Bronchial epithelial cell (primary cell): ENCODE measurements around the gene VSTM4. TPM values are rescaled to one million over a fixed set of nuclear protein-coding genes. Genes with fewer than 3 reads are reported as not detected.

Experiments
- DNase-seq: peaks from one replicate; pipeline ENCODE4 v3.0.0-alpha.2; 2010; ENCODE audit warnings: low read depth
- FAIRE-seq: peaks from 2 replicates; lab custom pipeline; 2011; peaks lifted over from hg19 to GRCh38; lab: Jason Lieb, UNC
- H3K27me3 ChIP-seq: 2 replicates; pipeline ENCODE4 v1.5.1; 2011; ENCODE audit warnings: low read length; ENCODE audit not compliant: control insufficient read depth, insufficient read depth
- H3K36me3 ChIP-seq: 2 replicates; pipeline ENCODE4 v1.5.1; 2011; ENCODE audit warnings: low read length; ENCODE audit not compliant: control insufficient read depth, insufficient read depth
- H3K4me3 ChIP-seq: 2 replicates; pipeline ENCODE4 v1.5.1; 2011; ENCODE audit warnings: mild to moderate bottlenecking, low read depth, low read length, control low read depth
- CTCF ChIP-seq: IDR thresholded peaks from 2 replicates; pipeline ENCODE4 v1.5.1; 2011; ENCODE audit warnings: mild to moderate bottlenecking, moderate library complexity, low read length, control low read depth, inconsistent platforms; ENCODE audit not compliant: insufficient read depth, severe bottlenecking
- total RNA-seq: library from RNA; depleted of rRNA; stranded (reverse); fragments of >200 nt; gene quantifications from 2 replicates; pipeline ENCODE4 v1.2.1, GENCODE V29; 2014

Gene VSTM4
- total RNA-seq, 1 donor from 2014 or later = under 0.01 TPM

- Histone ChIP-seq H3K4me3 (no peak overlapping the region), H3K36me3 (no peaks in the 10 kb centered on the region), H3K27me3 (peaks cover 12% of the 10 kb centered on the region)
- FAIRE-seq = no peak
- DNase-seq = no peak
- no peak for TF ChIP-seq CTCF
These were observed 656 bp downstream of the VSTM4 start for GRCh38 chr10:49114718-49115014.

GRCh38 chr10:49113741-49114141, 1.6 kb downstream of the VSTM4 start:
- TF ChIP-seq CTCF = no peak
- FAIRE-seq = no peak
- peaks cover 12% of the 10 kb centered on the region for H3K27me3 ChIP-seq

GRCh38 chr10:49112851-49113250, 2.5 kb downstream of the VSTM4 start:
- FAIRE-seq (no peak), DNase-seq (no peak)
- H3K27me3 ChIP-seq = peaks cover 12% of the 10 kb centered on the region
- TF ChIP-seq CTCF = no peak
- no peak overlapping the region for H3K4me3 ChIP-seq
- no peaks in the 10 kb centered on the region for H3K36me3 ChIP-seq

More at GRCh38 chr10:49113741-49114141, 1.6 kb downstream of the VSTM4 start:
- no peak for DNase-seq
- Histone ChIP-seq H3K36me3 (no peaks in the 10 kb centered on the region), H3K4me3 (no peak overlapping the region)

- no peak for TF ChIP-seq CTCF
- DNase-seq = no peak
- no peak for FAIRE-seq
- Histone ChIP-seq H3K27me3 (peaks cover 10% of the 10 kb centered on the region), H3K4me3 (no peak overlapping the region), H3K36me3 (no peaks in the 10 kb centered on the region)
These were observed 3.2 kb downstream of the VSTM4 start for GRCh38 chr10:49112098-49112497.

GRCh38 chr10:49111320-49111698, 4.0 kb downstream of the VSTM4 start:
- no peak overlapping the region for H3K4me3 ChIP-seq
- peaks cover 9% of the 10 kb centered on the region for H3K27me3 ChIP-seq
- DNase-seq (no peak), FAIRE-seq (no peak)
- no peak for TF ChIP-seq CTCF
- no peaks in the 10 kb centered on the region for H3K36me3 ChIP-seq

GRCh38 chr10:49110684-49111319, 4.5 kb downstream of the VSTM4 start:
- FAIRE-seq (no peak), DNase-seq (no peak)
- Histone ChIP-seq H3K27me3 (peaks cover 8% of the 10 kb centered on the region), H3K4me3 (no peak overlapping the region), H3K36me3 (no peaks in the 10 kb centered on the region)
- no peak for TF ChIP-seq CTCF
